Endothelial cell (in vitro differentiated cells): ENCODE results near the gene DCAF15. TPM values are rescaled to one million over a fixed set of nuclear protein-coding genes. Genes with fewer than 3 reads are reported as not detected.

ENCODE experiments used
- DNase-seq: peaks from one replicate; pipeline ENCODE4 v3.0.0; 2021; ENCODE audit warnings: low spot score
- H3K27ac Mint-ChIP-seq: one replicate; pipeline ENCODE4 v1.8.0; 2021; ENCODE audit warnings: mixed read lengths, inconsistent platforms; ENCODE audit not compliant: unreplicated experiment
- H3K27me3 Mint-ChIP-seq: one replicate; pipeline ENCODE4 v1.8.0; 2021; ENCODE audit warnings: mild to moderate bottlenecking, moderate library complexity, mixed read lengths, inconsistent platforms; ENCODE audit not compliant: unreplicated experiment
- H3K36me3 Mint-ChIP-seq: one replicate; pipeline ENCODE4 v1.8.0; 2021; ENCODE audit warnings: mild to moderate bottlenecking, low read depth, mixed read lengths, inconsistent platforms; ENCODE audit not compliant: unreplicated experiment
- H3K4me1 Mint-ChIP-seq: one replicate; pipeline ENCODE4 v1.8.0; 2021; ENCODE audit warnings: mild to moderate bottlenecking, mixed read lengths, inconsistent platforms; ENCODE audit not compliant: unreplicated experiment
- H3K4me3 Mint-ChIP-seq: one replicate; pipeline ENCODE4 v1.8.0; 2021; ENCODE audit warnings: mild to moderate bottlenecking, mixed read lengths, inconsistent platforms; ENCODE audit not compliant: unreplicated experiment
- H3K9me3 Mint-ChIP-seq: one replicate; pipeline ENCODE4 v1.8.0; 2021; ENCODE audit warnings: mixed read lengths, inconsistent platforms; ENCODE audit not compliant: unreplicated experiment
- total RNA-seq: library from RNA; stranded (reverse); fragmentation: NEBNext Ultra II Directional; extraction: Animal tissue kit (Norgen Biotek cat#: 25700); gene quantifications from one replicate; pipeline ENCODE4 v1.2.1, GENCODE V29; 2021; ENCODE audit not compliant: unreplicated experiment
- TF ChIP-seq, protein P1 (sequence below): fragments of 200-600 bp; sonication (generic); IDR thresholded peaks from one replicate; pipeline ENCODE4 v1.5.0; 2021; ENCODE audit warnings: antibody characterized with exemption; ENCODE audit not compliant: unreplicated experiment

The DCAF15 gene
- total RNA-seq, 1 donor from 2014 or later: 53.0 TPM

DNA sequence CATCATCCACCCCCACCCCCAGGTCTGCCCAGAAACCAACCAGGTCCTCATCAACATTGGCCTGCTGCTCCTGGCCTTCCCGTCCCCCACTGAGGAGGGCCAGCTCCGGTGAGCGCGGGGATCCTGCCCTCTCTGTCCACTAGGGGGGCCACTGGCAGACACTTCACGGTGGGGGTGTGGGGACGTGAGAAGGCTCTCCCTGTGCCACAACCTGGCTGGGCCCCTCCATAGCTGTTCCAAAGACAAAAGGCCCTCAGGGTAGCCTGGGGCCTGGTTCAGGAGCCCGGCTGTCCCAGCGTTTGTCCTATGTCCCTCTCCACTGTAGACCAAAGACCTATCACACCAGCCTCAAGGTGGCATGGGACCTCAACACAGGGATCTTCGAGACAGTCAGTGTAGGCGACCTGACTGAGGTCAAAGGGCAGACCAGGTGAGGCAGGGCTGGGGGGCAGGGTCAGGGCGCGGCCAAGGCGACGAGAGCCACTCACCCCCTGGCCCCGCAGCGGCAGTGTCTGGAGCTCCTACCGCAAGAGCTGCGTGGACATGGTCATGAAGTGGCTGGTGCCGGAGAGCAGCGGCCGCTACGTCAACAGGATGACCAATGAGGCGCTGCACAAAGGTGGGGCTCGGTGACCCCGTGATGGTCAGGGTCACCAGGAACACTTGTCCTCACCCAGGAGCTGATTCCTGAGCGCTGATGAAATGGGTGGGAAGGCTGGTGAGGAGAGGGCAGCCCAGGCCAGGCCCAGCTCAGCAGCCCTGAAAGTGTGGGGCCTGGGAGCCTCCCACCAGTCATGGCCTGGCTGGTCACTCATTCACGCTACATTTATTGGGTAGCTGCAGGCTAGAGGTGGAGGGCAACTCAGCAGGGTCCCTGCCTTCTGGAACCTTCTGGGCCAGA lies 7.9 kb downstream of the DCAF15 start:
- Mint-ChIP-seq H3K27ac (peak overlapping the region; percentile 42), H3K27me3 (peaks cover 19% of the 10 kb centered on the region)

DNA sequence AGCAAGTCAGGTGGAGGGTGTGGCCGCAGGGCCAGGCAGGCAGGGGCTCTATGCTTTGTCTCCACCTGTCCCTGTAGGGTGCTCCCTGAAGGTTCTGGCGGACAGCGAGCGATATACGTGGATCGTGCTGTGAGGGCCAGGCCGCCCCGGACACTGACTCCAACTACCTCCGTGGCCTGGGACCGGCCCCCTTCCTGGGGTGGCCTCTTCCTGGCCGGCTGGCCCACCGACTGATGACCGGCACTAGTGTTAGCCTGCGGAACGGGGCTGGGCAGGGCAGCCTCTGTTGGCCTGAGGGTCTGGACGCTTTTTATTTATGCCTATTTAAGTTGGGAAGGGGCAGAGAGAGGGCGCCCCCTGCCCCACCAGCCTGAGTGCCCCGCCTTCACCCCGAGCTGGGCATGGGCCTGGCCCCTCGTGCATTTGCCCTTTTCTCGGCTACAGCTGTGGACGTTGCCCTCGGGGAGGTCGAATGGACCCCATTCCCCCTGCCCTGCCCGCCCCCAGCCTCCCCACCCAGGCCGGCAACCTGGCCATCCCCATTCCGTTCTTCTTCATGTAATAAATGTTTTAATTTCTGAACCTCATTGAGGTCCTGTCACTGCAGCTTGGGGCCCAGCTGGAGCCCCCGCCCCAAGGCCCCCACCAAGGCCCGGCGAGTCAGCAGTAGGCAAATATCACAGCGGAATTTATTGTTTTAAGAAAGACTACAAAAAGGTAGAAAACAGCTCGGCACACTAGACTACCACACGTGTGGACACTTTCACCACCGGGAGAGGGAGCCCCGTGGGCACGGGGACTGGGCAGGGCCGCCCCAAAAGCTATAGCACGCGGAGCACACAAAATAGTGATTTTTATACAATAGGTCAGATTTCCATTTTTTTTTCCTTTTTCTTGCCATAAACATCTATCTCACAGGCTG lies 8.8 kb downstream of the DCAF15 start:
- DNase-seq: no peak
- Mint-ChIP-seq H3K27ac (peak overlapping the region; percentile 52), H3K9me3 (no peaks in the 10 kb centered on the region)

More for the DNA sequence above, 7.9 kb downstream of the DCAF15 start:
- H3K4me3 Mint-ChIP-seq: no peak overlapping the region
- H3K36me3 Mint-ChIP-seq: peaks cover 22% of the 10 kb centered on the region
- DNase-seq: peak; percentile 55
- H3K4me1 Mint-ChIP-seq: peaks cover 4% of the 10 kb centered on the region
- TF ChIP-seq, protein P1, sequence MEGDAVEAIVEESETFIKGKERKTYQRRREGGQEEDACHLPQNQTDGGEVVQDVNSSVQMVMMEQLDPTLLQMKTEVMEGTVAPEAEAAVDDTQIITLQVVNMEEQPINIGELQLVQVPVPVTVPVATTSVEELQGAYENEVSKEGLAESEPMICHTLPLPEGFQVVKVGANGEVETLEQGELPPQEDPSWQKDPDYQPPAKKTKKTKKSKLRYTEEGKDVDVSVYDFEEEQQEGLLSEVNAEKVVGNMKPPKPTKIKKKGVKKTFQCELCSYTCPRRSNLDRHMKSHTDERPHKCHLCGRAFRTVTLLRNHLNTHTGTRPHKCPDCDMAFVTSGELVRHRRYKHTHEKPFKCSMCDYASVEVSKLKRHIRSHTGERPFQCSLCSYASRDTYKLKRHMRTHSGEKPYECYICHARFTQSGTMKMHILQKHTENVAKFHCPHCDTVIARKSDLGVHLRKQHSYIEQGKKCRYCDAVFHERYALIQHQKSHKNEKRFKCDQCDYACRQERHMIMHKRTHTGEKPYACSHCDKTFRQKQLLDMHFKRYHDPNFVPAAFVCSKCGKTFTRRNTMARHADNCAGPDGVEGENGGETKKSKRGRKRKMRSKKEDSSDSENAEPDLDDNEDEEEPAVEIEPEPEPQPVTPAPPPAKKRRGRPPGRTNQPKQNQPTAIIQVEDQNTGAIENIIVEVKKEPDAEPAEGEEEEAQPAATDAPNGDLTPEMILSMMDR: no peak
- no peaks in the 10 kb centered on the region for H3K9me3 Mint-ChIP-seq

DNA sequence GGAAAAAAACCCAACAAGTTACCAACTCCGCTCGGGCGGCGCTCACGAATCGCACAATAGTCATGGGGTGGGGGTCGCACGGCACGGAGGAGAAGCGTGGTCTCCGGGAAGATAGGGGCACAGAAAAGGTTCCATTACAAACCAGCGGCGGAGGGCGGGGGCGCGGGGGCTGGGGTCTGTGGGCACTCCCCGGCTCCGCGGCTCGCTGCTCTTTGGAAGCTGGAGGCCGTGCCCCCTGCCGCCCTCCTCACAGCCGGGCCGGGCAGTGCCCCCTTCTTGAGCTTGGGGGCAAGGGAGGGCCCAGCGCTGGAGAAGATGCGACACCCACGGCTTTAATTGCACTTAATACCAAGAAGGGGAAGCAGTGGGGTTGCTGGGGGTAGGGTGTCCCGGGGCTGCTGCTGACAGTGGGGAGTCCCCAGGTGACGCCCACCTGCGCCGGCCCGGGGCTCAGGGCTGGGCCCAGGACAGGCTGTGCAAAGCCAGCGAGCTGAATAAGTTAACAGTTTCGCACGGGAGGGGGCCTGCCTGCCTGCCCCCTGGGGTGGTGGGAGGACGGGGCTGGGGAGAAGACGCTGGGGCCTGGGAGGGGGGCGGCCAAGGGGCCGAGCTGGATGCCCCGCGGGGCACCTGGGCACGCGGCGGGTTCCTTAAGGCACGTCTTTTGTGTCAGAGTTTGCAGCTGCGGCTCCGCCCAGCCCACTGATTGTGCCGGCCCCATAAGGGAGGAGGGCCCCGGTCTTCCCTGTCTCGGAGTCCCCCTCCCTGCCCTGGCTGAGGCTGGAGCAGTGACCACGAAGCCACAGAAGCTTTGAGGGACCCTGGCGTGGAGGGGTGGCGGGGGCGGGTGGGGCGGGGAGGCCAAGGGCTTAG lies 9.8 kb downstream of the DCAF15 start:
- Mint-ChIP-seq H3K9me3 (no peaks in the 10 kb centered on the region), H3K36me3 (peaks cover 20% of the 10 kb centered on the region), H3K27me3 (peaks cover 13% of the 10 kb centered on the region), H3K4me3 (peak overlapping the region; percentile 57), H3K27ac (peak overlapping the region; percentile 52), H3K4me1 (peaks cover 4% of the 10 kb centered on the region)
- TF ChIP-seq, protein P1: no peak
- DNase-seq: no peak

More for the DNA sequence above, 8.8 kb downstream of the DCAF15 start:
- peak overlapping the region; percentile 57 for H3K4me3 Mint-ChIP-seq
- H3K27me3 Mint-ChIP-seq: peaks cover 19% of the 10 kb centered on the region
- TF ChIP-seq, protein P1: no peak
- H3K4me1 Mint-ChIP-seq: peaks cover 4% of the 10 kb centered on the region
- H3K36me3 Mint-ChIP-seq: peaks cover 22% of the 10 kb centered on the region

DNA sequence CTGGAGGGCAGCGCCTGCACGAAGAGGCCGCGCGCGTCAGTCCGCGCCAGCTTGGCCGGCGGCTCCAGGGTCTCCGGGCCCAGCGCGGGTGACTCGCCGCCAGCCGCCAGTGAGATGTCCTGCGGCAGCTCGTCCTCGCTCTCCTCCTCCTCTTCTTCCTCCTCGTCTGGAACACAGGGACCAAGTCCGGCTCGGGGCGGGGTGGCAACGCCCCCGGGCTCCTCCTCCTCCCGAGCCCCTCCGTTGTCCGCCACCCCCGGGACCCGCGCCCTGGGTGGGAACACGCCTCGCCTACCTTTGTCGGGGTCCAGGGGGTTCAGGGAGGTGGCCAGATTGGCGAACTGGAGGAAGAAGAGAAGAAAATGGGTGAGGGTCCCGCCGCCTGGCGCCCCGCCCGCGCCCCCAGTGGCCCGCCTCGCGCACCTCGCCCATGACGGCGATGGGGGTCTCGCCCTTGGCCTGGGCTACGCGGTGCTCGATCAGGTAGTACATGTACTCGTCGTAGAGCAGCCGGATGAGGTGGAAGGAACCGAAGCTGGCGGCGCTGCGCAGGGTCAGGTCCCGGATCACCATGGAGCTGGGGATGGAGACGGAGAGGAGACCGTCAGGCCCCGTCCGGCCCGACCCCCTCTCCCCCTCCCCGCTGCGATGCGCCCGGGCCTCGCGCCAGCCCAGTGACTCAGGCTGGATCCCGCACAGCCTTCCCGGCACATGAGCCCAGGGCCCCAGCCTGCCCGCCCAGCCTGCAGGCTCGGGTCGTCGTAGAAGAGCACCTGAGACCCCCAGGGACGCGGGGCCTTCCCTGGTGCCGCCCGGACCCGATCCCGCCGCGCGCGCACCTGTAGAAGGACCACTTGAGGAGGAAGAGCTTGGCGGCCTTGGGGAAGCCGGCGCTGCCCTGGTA lies 10.6 kb downstream of the DCAF15 start:
- peaks cover 13% of the 10 kb centered on the region for H3K27me3 Mint-ChIP-seq
- H3K27ac Mint-ChIP-seq: no peak overlapping the region
- TF ChIP-seq, protein P1: no peak
- H3K9me3 Mint-ChIP-seq: no peaks in the 10 kb centered on the region
- peaks cover 4% of the 10 kb centered on the region for H3K4me1 Mint-ChIP-seq
- DNase-seq: no peak
- peaks cover 18% of the 10 kb centered on the region for H3K36me3 Mint-ChIP-seq
- no peak overlapping the region for H3K4me3 Mint-ChIP-seq
